K562 (cell line): ENCODE data around the gene CNTN2. TPM values are rescaled to one million over a fixed set of nuclear protein-coding genes. Genes with fewer than 3 reads are reported as not detected.

Experiments used
- CHD2 ChIP-seq: IDR thresholded peaks from 2 replicates; pipeline ENCODE4 v1.6.1; 2011; ENCODE audit warnings: low read depth, low read length
- DDX20 ChIP-seq: fragments of 450-650 bp; IDR thresholded peaks from 2 replicates; pipeline ENCODE4 v1.6.1; 2016; ENCODE audit warnings: missing genetic modification characterization, low read depth, mild to moderate bottlenecking, missing compliant biosample characterization, moderate library complexity
- MAFK ChIP-seq: IDR thresholded peaks from 2 replicates; pipeline ENCODE4 v1.6.1; 2011; ENCODE audit warnings: low read length, improper control_type of control experiment
- NFRKB ChIP-seq: fragments of 450-650 bp; IDR thresholded peaks from 2 replicates; pipeline ENCODE4 v1.6.1; 2016; ENCODE audit warnings: low read depth
- POLR3G ChIP-seq: IDR thresholded peaks from 2 replicates; pipeline ENCODE4 v1.6.1; 2011; ENCODE audit not compliant: insufficient read length, insufficient replicate concordance; ENCODE audit errors: extremely low read depth
- SMAD3 ChIP-seq: fragments of 450-650 bp; formaldehyde crosslinking; conservative IDR thresholded peaks from 2 replicates; pipeline ENCODE4 v1.4.0; 2020; ENCODE audit warnings: mild to moderate bottlenecking
- TAF1 ChIP-seq: IDR thresholded peaks from 2 replicates; pipeline ENCODE4 v1.6.1; 2011; ENCODE audit warnings: mild to moderate bottlenecking, low read length, moderate library complexity; ENCODE audit not compliant: insufficient read depth, control insufficient read depth, severe bottlenecking; ENCODE audit errors: extremely low read depth
- XRCC3 ChIP-seq: fragments of 450-650 bp; IDR thresholded peaks from 2 replicates; pipeline ENCODE4 v1.6.1; 2017; ENCODE audit warnings: mild to moderate bottlenecking, moderate library complexity
- ZNF143 ChIP-seq: sonication (generic); formaldehyde crosslinking; IDR thresholded peaks from 2 replicates; pipeline ENCODE4 v1.9.0; 2022; ENCODE audit warnings: mild to moderate bottlenecking, missing genetic modification reagents
- polyA plus RNA-seq, 8 experiments: library from polyadenylated mRNA; depleted of rRNA in 4 of 8; stranded (reverse) in 5 of 8; unstranded in 3 of 8; fragments of >200 nt; fragmentation: Nextera tagmentation in 2 of 8; fragmentation: Illumina TruSeq in 1 of 8; extraction: Ambion mirVana in 2 of 8; extraction: Trizol in 1 of 8; gene quantifications; 2 replicates each; pipeline versions ENCODE4 v1.2.1 to v1.2.3, GENCODE V29; 2011 to 2014; ENCODE audit warnings: inconsistent platforms in 1 of 8, missing spikeins in 1 of 8
- total RNA-seq, 7 experiments: library from RNA; depleted of rRNA in 6 of 7; stranded (reverse); fragments of >200 nt in 6 of 7; fragmentation: Illumina TruSeq in 2 of 7; extraction: Trizol in 2 of 7; gene quantifications; 2 replicates each; pipeline versions ENCODE4 v1.2.1 to v1.2.3, GENCODE V29; 2011 to 2021; ENCODE audit warnings: low replicate concordance in 1 of 7
- TF ChIP-seq, protein P1 (sequence below): fragments of 450-650 bp; IDR thresholded peaks from 2 replicates; pipeline ENCODE4 v1.7.0; 2016; ENCODE audit warnings: borderline replicate concordance

The CNTN2 gene
- total and polyA plus RNA-seq, 9 of the 15 experiments (the other 6 are each of a cell fraction or from before 2014, with no cell fraction given), result not detected

DNA sequence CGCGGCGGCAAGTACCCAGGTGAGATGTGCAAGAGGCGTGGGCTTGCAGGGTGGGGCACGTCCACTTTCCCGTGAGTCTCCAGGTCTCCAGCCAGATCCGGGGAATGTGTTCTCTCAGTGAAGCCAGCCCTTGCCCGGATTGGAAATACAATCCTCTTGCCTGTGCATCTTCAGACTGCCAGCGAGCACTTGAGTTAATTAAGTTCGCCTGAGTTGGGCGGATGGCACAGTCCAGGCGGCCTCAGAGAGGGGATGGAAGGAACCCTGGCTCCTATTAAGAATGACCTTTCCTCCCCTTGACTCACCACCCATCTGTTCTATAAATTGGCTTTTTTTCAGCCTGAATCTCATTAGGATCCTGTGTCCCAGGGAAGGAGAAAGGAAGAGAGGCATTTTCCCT, 33.3 kb upstream of the CNTN2 start (continued):
- TF ChIP-seq TAF1 (no peak), POLR3G (no peak), NFRKB (no peak), DDX20 (tag) (no peak), SMAD3 (CRISPR knock-in tag) (no peak), XRCC3 (no peak), MAFK (no peak), ZNF143 (no peak), CHD2 (no peak)
- TF ChIP-seq, protein P1, sequence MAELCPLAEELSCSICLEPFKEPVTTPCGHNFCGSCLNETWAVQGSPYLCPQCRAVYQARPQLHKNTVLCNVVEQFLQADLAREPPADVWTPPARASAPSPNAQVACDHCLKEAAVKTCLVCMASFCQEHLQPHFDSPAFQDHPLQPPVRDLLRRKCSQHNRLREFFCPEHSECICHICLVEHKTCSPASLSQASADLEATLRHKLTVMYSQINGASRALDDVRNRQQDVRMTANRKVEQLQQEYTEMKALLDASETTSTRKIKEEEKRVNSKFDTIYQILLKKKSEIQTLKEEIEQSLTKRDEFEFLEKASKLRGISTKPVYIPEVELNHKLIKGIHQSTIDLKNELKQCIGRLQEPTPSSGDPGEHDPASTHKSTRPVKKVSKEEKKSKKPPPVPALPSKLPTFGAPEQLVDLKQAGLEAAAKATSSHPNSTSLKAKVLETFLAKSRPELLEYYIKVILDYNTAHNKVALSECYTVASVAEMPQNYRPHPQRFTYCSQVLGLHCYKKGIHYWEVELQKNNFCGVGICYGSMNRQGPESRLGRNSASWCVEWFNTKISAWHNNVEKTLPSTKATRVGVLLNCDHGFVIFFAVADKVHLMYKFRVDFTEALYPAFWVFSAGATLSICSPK, result no peak
